ENCODE measurements around the gene SSUH2.

DNA sequence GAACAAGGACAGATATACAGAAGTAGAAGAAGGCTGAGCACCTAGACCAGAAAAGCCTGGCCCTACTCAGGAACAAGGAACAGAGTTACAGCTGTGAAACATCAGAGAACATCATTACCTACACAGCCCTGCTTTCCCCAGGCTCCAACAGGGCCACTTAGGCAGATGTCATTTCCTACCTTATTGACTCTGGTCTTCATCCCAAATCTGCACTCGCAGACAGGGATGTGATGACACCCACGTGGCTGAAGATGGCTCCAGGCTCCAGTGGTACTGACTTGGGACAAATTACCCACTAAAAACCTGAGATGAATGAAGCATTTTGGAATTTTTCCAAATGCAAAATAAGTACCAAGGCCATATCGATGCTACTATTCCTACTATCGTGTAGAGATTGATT lies 18.0 kb upstream of the SSUH2 start:
- TF ChIP-seq, protein P1, sequence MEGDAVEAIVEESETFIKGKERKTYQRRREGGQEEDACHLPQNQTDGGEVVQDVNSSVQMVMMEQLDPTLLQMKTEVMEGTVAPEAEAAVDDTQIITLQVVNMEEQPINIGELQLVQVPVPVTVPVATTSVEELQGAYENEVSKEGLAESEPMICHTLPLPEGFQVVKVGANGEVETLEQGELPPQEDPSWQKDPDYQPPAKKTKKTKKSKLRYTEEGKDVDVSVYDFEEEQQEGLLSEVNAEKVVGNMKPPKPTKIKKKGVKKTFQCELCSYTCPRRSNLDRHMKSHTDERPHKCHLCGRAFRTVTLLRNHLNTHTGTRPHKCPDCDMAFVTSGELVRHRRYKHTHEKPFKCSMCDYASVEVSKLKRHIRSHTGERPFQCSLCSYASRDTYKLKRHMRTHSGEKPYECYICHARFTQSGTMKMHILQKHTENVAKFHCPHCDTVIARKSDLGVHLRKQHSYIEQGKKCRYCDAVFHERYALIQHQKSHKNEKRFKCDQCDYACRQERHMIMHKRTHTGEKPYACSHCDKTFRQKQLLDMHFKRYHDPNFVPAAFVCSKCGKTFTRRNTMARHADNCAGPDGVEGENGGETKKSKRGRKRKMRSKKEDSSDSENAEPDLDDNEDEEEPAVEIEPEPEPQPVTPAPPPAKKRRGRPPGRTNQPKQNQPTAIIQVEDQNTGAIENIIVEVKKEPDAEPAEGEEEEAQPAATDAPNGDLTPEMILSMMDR (IDR thresholded peaks at IDR 0.05 in 4 of 5, conservative IDR thresholded peaks at IDR 0.05 in 1 of 5) = no peak
- no peak for TF ChIP-seq POLR2A (IDR thresholded peaks at IDR 0.05)

All from gastrocnemius medialis (tissue), 4 donors.